ENCODE data around the gene TCIRG1.

The TCIRG1 gene

DNA sequence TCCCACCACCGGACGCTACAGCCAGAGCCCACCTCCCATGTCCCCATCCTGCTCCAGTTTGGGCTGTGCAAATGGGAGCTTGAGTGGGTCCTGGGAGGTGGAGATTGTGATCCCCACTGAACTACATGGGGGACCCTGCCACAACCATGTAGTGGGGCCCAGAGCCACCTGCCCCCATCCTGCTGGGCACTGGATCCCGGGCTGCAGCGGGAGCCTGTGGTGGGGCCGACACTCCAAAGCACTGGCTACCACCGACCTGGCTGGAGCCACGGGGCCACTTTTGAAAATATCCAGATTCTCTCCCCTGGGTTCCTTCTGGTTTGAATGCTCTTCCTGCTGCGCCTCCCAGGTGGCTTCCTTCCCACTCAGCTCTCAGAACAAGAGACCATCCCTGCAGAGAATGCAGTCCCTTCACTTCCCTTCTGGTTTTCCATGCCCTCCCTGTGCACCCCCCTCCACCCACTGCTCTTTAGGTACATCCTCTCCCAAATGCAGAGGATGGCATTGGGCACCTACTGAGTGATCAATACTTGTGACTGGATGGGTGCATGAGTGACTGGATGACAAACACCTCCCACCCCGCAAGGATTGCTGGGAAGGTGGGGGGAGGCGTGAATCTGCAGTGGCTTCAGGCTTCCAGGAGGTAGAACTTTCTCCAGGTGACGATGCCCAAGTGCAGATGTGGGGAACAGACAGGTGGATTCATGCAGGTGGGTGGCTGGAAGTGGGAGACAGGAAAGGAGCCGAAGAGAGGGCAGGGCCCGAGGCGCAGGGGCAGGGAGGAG, 34.1 kb upstream of the TCIRG1 start:
- DNase-seq (ENCODE audit: low read depth) = no peak

DNA sequence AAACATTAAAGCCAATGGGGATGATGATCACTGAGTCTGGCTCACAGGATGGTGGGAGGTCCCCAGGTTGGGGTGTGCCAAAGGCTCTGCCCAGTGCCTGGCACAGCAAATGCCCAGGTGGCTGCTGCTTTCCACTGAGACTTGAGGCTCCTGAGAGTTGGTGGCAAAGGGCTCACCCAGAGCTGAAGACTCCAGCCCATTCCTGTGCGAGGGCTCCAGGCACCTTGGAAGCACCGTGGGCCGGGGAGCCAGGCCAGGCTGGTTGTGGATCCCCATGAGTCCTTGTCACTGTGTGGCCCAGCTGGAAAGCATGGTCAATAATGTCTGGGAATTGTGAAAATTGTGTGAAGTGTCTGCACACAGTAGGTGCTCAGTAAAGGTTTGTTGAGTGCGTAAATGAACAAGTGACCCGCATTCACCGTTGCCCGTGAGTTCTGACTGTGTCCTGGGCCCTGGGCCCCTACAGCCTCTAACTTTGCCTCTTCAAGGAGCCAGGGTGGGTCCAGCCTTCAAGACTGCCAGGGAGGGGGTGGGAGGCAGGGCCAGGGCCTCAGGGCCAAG, 32.1 kb upstream of the TCIRG1 start:
- DNase-seq (ENCODE audit: low read depth) = no peak

DNA sequence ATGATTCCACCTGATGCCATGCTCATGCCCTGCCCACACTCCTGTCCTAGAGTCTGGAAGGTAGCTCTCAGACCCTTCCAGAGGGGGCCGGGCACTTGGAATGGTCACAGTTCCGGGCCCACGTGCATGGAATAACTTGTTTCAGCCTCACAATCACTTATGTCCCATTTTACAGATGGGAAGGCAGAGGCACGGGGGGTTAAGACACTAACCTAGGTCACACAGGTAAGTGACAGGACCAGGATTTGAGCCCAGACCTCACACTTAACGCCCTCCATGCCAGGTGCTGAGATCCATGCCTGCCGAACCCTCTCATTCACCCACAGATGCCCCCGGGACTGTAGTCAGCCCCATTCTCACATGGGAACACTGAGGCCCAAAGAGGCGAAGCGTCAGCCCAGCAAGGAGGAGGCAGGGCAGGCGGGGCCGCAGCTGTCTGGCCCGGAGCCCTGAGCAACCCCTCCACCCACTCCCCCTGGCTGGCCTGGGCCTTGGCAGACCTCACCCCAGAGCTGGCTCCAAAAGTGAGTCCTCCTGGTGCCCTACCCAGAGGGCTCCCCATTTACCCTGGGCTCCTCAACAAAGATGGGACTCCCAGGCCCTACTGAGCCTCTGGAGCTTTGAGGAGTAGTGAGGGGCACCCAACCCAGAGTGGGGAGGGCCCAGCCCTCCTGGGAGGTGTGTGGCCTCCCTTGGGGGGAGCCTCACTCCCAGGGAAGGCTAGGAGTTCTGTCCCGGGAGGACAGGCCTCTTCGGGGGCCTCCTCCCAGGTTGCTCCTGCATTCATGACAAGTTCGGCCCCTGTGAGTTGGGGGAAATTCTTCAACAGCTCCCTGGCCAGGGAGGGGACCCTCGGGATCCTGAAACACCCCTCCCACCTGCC, 31.1 kb upstream of the TCIRG1 start:
- no peak for DNase-seq (ENCODE audit: low read depth)

DNA sequence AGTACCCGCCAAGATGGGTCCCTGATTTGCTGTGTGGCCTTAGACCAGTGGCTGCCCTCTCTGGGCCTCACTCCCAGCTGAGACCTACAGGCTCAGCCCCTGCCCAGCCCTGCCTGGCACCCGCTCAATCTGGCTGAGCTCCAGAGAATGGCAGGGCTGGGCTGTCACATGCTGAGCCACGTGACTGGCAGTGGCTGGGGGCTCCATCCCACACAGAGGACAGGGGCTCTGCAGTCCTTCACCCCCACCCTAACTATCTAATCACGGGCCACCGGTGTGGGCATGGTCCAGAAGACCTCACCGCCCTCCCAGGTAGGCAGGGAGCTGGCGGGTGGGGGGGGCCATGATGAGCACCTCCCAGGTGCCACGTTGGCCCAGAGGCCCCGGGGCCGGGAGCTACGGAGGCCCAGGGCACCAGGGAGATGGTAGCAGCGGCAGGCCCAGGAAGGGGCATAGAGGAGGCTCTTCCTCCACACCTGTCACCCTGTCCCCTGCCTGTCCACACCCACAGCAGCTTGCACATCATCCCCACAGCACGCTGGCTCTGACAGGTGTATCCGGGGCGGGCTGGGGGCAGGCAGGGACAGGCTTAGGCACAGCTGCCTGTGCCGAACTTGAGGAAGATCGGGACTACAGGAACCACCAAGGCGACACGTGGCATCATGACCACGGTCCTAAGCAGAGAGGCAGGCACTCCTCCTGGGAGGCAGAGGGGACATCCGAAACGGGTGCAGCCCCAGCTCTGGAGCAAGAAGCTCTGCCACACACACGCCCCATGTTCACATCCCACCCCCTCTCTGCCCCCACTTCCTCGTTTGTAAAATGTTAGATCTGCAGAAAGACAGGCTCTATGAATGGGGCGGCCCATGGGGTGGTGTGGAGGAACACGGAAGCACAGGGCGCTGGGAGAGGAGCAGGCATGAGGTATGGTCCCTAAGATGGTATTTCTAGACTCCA, 30.2 kb upstream of the TCIRG1 start:
- DNase-seq (ENCODE audit: low read depth) = no peak

DNA sequence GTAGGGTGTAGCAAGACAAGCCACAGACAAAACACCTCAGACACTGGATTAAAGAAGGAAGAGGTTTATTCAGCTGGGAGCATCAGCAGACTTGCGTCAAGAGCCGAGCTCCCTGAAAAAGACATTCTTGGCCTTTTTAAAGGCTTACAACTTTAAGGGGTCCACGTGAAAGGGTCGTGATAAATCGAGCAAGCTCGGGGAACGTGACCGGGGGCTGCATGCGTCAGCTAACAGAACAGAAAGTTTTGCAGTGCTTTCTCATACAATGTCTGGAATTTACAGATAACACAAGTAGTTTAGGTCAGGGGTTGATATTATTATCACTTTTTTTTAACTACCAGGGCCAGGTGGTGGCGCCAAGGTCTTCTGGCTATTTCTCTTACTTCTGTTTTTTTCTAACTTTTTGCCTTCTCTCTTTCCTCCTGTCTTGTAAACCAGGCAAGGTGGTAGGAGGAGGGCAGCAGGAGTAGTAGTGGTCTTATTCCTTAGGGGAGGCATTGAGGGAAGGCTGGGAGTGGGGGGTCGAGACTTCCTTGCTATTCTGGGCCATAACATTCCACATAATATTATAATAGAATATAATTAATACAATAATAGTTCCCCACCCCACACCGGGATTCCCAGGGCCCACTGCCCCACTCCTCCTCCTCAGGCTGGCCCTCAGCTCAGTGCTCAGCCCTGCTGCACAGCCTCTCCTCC, 29.3 kb upstream of the TCIRG1 start:
- no peak for DNase-seq (ENCODE audit: low read depth)

DNA sequence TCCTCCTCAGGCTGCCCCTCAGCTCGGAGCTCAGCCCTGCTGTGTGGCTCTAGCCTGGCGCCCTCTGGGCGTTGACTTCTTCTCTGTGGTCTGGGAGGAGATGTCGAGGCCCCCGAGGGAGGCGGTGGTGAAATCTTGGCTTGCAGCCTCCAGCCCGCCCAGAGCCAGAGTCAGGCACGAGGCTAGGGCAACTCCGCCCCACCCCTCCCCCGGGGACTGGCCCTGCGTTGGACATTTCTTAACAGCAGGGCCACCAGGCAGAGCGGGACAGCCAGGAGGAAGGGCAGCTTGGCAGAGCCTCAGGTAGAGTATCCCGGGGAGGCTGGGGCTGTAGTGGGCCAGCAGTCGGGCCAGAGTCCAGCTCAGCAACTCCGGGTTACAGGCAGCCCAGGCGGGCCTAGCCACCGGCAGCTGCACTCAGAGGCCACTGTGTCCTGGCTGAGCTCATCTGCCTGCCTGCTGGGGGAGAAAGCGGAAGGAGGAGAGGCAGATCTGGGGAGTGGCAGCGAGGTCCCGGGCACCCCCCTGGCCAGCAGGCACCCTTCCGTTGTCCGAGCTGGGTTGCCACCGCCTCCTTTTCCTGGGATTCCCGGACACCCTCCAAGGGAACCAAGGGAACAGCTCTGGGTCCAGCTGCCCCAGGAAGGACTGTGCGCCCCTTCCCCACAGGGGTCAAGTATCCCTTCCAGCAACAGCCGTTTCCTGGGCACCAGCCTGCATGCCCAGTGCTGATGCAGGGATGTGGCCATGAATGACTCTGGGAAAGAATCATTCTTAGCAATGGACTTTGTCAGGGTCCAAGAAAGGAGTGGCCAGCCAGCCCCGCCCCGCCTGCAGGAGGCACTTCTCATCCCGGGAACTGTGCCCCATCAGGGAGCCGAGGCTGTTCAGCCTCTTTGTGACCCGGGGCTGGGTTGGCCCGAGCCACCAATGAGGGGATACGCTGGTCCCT, 28.5 kb upstream of the TCIRG1 start, which contains the start of gene ALDH3B1:
ALDH3B1 (plus strand) TSS at position 238 of the 952 bp plus-strand sequence. CDS start 4,971 bp downstream, outside the sequence.
- no peak for DNase-seq (ENCODE audit: low read depth)

DNA sequence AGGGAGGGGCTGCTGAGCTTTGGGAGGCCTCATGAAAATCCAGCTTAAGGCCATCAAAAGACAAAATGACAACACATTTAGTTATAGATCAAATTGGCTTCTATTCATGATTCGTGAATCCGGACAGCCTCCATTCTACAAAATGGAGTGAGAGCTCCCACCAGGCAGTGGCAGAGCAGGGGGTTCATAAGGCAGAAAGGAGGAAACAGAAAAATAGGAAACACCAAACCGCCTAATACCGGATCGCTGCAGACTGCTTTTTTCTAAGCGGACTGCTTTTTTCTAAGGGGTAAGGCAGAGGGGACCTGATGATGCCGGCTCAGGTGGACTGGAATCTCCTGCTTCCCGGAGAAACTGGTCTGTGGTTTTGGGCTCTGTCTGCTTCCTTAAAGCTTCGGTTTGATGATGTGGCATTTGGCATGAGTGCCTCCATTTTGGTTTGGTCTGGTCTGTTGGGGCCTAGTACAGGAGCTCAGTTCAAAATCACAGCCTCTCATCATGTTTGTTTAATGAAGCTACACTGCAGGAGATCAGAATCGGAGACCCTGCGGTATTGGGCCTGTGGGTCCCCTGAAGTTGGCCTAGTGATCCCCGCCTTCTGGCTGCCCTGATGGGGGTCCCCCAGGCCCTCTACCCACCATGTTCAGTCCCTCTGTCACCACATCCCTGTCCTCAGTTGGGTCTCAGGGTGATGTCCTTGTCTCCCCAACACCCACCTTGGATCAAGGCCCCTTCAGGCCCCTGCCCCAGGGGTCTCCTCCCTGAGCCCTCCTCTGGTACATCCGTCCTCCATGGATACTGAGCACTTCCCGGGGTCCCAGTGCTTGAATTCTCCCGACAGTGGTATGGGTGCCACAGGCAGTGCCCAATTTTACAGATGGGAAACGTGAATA, 27.5 kb upstream of the TCIRG1 start:
- DNase-seq (ENCODE audit: low read depth) = no peak

DNA sequence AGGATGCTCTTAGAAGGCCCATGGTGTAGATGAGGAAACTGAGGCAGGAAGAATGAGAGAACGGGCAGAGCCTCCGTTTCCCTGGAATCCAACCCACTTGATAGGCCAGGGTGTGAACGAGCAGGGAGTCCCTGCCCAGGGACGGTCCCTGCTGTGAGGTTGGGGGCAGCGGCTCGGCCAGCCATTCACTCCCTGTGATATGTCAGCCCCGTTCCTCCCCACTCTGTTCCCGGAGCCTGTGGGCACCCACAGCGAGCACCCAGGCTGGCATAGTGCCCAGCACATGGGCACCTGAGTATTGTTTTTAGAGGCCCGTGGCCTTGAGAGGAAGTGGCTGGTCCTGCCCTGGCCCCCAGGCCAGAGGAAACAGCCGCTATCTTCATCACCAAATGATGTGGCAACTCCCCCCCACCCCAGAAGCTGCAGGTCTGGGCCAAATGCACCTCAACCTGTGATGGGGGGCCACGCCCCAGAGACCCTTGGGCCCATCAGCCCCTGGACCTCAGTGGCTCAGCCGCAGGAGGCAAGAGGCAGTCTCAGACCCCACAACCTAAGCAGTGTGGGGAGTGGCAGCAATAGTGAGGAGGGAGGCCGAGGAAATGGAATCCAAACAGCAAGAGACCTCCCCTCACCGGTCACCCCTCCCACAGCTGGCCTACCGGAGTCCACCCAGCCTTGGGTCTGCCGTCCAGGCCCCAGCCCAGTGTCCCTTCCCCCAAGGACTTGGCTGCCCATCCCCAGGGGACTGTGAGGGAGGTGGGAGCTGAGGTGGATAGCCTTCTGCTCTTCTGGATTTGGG, 26.6 kb upstream of the TCIRG1 start:
- DNase-seq (ENCODE audit: low read depth) = no peak

DNA sequence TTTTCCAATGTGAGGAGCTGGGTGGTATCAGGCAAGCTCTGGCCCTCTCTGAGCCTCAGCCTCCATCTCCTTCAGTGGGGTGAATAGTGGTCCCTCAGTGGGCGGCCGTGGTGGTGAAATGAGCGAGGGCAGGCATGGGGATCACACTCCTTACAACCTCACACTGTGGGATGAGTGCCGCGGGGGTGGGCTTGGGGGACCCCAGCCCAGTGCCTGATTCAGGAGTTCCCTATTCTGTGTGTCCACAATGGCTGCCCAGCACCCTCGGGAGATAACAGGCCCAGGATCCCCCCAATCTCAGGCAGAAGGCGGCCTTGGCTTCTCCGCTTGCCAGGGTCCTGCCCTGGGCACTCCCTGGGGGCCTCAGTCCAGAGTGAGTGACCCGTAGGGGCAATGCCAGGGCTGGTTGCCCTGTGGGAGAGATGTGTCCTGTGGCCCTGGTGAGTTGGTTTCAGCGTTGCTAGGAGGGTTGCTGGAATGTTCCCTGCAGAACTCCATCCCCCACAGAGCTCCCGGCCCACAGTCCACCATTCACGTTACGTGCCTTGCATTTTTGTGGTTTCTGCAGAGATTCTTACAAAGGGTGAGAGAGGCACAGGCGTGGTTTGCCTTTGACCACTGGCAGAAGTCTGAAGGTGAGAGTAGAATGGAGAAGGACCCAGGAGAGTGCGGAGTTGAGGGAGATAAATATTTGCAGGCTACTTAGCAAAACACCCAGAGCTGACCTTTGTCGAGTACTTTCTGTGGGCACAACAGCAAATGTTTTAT, 25.8 kb upstream of the TCIRG1 start:
- DNase-seq (ENCODE audit: low read depth) = no peak

DNA sequence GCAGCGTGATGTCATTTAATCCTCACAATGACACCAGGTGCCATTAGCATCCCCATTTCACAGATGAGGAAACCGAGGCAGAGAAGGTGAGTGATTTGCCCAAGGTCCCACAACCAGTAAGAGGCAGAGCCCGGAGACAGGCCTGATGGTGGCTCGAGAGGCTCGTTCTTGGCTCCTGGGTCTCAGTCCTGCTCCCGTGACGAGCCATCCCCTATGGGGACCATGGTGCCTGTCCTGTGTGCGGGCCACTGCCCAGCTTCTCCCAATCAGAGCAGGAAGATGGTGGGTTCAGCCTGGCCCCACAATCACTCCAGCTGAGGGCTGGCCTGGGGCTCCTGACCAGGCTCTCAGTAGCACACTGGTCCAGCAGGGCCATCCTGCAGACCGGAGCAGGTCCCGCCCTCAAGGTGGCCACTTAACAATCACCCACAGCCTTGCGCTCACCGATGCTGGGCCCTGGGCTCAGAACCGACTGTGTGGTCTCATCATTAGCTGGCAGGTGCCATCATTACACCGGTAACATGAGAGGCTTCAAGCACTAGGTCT, 25.1 kb upstream of the TCIRG1 start:
- no peak for DNase-seq (ENCODE audit: low read depth)

DNA sequence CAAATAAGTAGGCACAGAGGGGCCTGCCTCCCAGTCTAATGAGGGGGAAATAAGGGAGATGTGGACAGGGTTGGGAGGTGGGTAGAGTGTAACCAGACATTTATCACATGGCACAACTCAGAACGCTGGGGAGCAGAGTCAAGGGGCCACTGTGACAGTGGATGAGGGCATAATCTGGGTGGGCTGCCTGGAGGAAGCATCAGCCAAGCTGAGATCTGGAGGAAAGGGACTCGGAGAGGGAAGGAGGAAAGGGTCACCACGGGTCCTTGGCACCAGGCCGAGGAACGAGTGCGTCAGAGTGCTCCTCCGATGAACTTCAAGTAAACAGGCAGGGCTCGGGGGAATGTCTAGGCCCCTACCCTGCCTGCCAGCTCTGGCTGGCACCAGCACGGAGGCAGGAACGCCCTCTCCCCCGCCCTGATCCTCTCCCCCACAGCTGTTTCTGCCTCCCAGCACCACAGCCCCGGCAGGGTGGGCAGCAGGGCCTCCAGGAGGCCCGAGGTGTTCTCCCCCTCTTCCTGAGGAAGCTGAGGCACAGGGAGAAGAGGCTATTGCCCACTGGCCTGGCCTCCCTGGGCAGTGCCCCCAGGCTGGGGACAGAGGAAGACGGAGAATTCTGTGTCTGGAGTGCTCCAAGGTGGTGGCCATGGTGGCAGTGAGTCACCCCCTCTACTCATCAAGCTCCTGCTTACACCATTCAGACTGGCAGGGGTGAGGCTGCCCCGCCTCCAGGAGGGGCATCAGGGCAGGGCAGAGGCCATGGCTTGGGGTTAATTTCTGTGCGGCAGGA, 24.5 kb upstream of the TCIRG1 start:
- no peak for DNase-seq (ENCODE audit: low read depth)

DNA sequence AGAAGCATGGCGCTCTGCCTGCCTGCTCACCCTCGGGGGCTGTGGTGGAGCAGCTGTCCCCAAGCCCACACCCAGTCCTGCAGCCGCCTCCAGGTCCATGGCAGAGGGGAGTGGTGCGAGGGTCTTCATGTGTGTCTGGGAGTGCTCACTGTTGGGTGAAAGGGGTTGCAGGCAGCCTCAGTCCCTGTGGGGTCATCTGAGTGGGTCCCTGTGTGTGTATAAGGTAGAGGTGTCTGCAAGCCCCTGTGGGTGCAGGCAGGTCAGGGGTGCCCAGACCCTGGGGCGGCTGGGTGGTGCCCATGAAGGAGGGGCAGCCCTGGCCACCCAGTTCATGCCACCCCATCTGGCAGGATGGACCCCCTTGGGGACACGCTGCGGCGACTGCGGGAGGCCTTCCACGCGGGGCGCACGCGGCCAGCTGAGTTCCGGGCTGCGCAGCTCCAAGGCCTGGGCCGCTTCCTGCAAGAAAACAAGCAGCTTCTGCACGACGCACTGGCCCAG, 23.8 kb upstream of the TCIRG1 start:
- no peak for DNase-seq (ENCODE audit: low read depth)

DNA sequence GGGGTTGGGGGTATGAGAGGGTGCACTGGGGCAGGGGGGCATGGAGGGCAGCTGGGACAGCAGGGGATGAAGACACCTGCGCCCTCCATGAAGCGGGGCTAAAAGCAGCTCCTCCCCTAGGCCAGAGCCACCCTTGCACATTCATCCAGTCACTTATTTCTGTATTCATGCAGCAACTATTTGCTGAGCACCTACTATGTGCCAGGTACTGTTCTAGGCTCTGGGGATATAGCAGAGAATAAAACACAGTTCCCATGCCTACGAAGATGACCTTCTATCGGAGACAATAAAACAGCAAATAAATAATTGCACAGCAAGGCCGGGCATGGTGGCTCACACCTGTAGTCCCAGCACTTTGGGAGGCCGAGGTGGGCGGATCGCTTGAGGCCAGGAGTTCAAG, 23.4 kb upstream of the TCIRG1 start:
- no peak for DNase-seq (ENCODE audit: low read depth)

DNA sequence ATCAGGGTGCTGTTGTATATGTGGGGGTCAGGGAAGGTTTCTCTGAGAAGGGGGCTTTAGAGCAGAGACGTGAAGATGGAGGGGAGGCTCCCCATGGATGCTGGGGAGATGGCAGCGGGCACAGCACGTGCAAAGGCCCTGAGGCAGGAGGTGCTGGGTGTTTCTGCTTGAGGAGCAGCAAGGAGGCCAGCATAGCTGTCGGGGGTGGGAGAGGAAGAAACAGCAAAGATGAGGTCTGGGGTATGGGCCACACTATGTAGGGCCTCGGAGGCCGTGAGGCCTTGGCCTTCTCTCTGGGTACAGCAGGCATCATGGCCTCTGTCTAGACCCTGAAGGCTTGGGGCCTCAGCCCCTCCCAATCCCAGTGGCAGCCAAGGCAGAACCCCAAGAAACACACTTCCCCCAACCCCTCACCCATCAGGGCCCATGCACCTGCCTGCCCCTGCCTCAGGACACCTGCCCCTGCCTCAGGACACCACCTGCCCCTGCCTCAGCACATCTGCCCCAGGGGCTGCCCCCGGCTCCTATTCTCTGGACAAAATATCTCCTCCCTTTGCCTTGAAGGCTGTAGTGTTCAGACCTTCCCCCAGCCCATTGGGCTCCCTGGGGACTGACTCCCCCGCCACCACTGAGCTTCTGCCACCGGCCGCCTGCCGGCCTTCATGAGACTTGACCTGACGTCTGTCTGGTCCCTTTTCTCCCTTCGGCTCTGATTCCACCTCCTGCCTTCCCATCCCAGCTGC, 22.5 kb upstream of the TCIRG1 start:
- DNase-seq (ENCODE audit: low read depth) = no peak

All from stimulated activated CD8-positive, alpha-beta memory T cell treated with anti-CD3 and anti-CD28 coated beads, Interleukin-15, amount 100 ng/mL, for 1 hour (primary cell).